Measurements from ENCODE around the gene POU2AF1. TPM values are rescaled to one million over a fixed set of nuclear protein-coding genes. Genes with fewer than 3 reads are reported as not detected.

The POU2AF1 gene
- total RNA-seq, 1 experiment from 2014 or later = 0.22 TPM

- TF ChIP-seq ZNF532 (CRISPR knock-in tag; IDR thresholded peaks at IDR 0.05; ENCODE audit: borderline replicate concordance) (no peak), TCF7 (CRISPR knock-in tag; IDR thresholded peaks at IDR 0.05; ENCODE audit: low read depth) (no peak), FOXP4 (CRISPR knock-in tag; IDR thresholded peaks at IDR 0.05) (no peak), CBFB (CRISPR knock-in tag; IDR thresholded peaks at IDR 0.05; ENCODE audit: low read depth) (no peak), RORB (CRISPR knock-in tag; IDR thresholded peaks at IDR 0.05) (no peak), NFYB (CRISPR knock-in tag; conservative IDR thresholded peaks at IDR 0.05; ENCODE audit: low read depth) (no peak), NFATC4 (CRISPR knock-in tag; IDR thresholded peaks at IDR 0.05) (no peak), MAX (CRISPR knock-in tag; IDR thresholded peaks at IDR 0.05) (no peak), IRF2 (CRISPR knock-in tag; IDR thresholded peaks at IDR 0.05; ENCODE audit: borderline replicate concordance, low read depth) (no peak), ATF1 (CRISPR knock-in tag; IDR thresholded peaks at IDR 0.05) (no peak), SMAD3 (CRISPR knock-in tag; IDR thresholded peaks at IDR 0.05; ENCODE audit: borderline replicate concordance) (no peak), IRF1 (CRISPR knock-in tag; IDR thresholded peaks at IDR 0.05) (no peak)
Measured at GRCh38 chr11:111414267-111414931, 35.3 kb upstream of the POU2AF1 start (continued).

- Mint-ChIP-seq H3K27me3 (ENCODE audit: low read depth) (no peaks in the 10 kb centered on the region), H3K36me3 (no peaks in the 10 kb centered on the region), H3K9me3 (peaks cover 11% of the 10 kb centered on the region), H3K4me3 (no peak overlapping the region), H3K27ac (no peak overlapping the region), H3K4me1 (peaks cover 9% of the 10 kb centered on the region)
- ATAC-seq = no peak
- ChIA-PET POLR2A (no interaction called here), CTCF (interaction anchor here (1.4 kb wide), 1 partner anchor 10 kb away, joined by 4 read pairs; no protein-coding TSS in a partner anchor)
- no peak for DNase-seq (ENCODE audit: low spot score)
- TF ChIP-seq MAX (CRISPR knock-in tag; IDR thresholded peaks at IDR 0.05) (no peak), ZNF263 (CRISPR knock-in tag; IDR thresholded peaks at IDR 0.05; ENCODE audit: low read depth) (no peak), MXD4 (CRISPR knock-in tag; IDR thresholded peaks at IDR 0.05; ENCODE audit: borderline replicate concordance) (no peak), CDX4 (CRISPR knock-in tag; IDR thresholded peaks at IDR 0.05; ENCODE audit: borderline replicate concordance) (no peak), ERG (CRISPR knock-in tag; IDR thresholded peaks at IDR 0.05) (no peak), PRDM15 (CRISPR knock-in tag; IDR thresholded peaks at IDR 0.05) (no peak), ESRRA (CRISPR knock-in tag; IDR thresholded peaks at IDR 0.05; ENCODE audit: borderline replicate concordance) (no peak), TEAD1 (CRISPR knock-in tag; IDR thresholded peaks at IDR 0.05) (no peak), ATF6 (CRISPR knock-in tag; IDR thresholded peaks at IDR 0.05) (no peak)
Measured at GRCh38 chr11:111413849-111414248, 34.8 kb upstream of the POU2AF1 start.
